Measurements from ENCODE around the gene ANAPC2.

DNA sequence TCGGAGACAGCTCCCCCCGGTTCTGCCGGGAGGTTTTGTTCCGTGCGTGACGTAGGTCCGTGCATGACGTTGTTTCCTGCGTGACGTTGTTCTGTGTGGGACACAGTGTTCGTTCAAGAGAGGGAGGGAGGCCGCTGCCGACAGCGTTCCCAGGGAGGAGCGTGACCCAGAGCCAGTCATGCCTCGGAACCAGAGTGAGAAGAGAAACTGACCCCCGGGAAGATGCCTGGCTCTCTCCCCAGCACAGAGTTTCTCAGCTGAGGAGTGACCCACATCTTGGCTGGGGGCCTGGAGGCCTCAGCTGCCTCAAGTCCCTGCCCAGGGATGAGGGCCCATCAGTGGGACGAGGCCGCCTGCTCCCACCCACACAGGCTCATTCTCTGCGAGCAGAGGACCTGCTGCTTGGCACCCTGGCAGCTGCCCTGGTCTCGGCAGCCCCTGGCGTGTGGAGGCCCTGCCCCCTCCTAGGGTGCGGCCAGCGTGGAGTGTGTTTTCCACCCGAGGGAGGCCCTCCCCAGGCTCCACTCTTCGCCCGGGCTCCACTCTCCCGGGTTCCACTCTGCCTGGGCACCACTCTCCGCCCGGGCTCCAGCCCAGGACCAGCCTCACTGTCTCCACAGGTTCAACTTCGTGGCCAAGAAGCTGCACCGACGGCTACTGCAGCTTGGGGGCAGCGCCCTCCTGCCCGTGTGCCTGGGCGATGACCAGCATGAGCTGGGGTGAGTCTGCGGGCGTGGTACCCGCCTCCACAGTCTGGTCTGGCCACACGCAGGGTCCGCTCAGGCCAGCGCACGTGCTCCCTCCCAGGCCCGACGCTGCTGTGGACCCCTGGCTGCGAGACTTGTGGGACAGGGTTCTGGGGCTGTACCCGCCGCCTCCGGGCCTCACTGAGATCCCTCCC lies 25.1 kb upstream of the ANAPC2 start:
- TF ChIP-seq POLR2A (IDR thresholded peaks at IDR 0.05; ENCODE audit: low read depth): no peak
- no peak for TF ChIP-seq CTCF (IDR thresholded peaks at IDR 0.05)
- no peak for TF ChIP-seq EP300 (IDR thresholded peaks at IDR 0.05)
- no peak for TF ChIP-seq POLR2AphosphoS5 (IDR thresholded peaks at IDR 0.05)

Data from esophagus muscularis mucosa (tissue), 4 donors.